ENCODE results near the gene MACROD2.

The MACROD2 gene

GRCh38 chr20:15814360-15814759 lies 1819.0 kb downstream of the MACROD2 start:
- no peak for DNase-seq

GRCh38 chr20:15814911-15815310 lies 1819.6 kb downstream of the MACROD2 start:
- no peak for DNase-seq

- DNase-seq: no peak
Measured at GRCh38 chr20:15817351-15817750, 1822.0 kb downstream of the MACROD2 start.

- DNase-seq: no peak
Measured at GRCh38 chr20:15818651-15819071, 1823.3 kb downstream of the MACROD2 start.

GRCh38 chr20:15823718-15824117 lies 1828.4 kb downstream of the MACROD2 start:
- DNase-seq: no peak

- DNase-seq: no peak
Measured at GRCh38 chr20:15827628-15828027, 1832.3 kb downstream of the MACROD2 start.

GRCh38 chr20:15831201-15831600 lies 1835.9 kb downstream of the MACROD2 start:
- no peak for DNase-seq

GRCh38 chr20:15832512-15832911 lies 1837.2 kb downstream of the MACROD2 start:
- no peak for DNase-seq

- DNase-seq: no peak
Measured at GRCh38 chr20:15834857-15835256, 1839.5 kb downstream of the MACROD2 start.

GRCh38 chr20:15835811-15836210 lies 1840.5 kb downstream of the MACROD2 start:
- no peak for DNase-seq

- no peak for DNase-seq
Measured at GRCh38 chr20:15836634-15837033, 1841.3 kb downstream of the MACROD2 start.

GRCh38 chr20:15837563-15837962 lies 1842.2 kb downstream of the MACROD2 start:
- no peak for DNase-seq

- no peak for DNase-seq
Measured at GRCh38 chr20:15838466-15838865, 1843.2 kb downstream of the MACROD2 start.

- no peak for DNase-seq
Measured at GRCh38 chr20:15840636-15841301, 1845.5 kb downstream of the MACROD2 start.

GRCh38 chr20:15842872-15843271 lies 1847.6 kb downstream of the MACROD2 start:
- no peak for DNase-seq

GRCh38 chr20:15843777-15844176 lies 1848.5 kb downstream of the MACROD2 start:
- no peak for DNase-seq

GRCh38 chr20:15847196-15847784 lies 1852.0 kb downstream of the MACROD2 start:
- no peak for DNase-seq

- no peak for DNase-seq
Measured at GRCh38 chr20:15848126-15848525, 1852.8 kb downstream of the MACROD2 start.

- DNase-seq: no peak
Measured at GRCh38 chr20:15848995-15849610, 1853.8 kb downstream of the MACROD2 start.

GRCh38 chr20:15851576-15852215 lies 1856.4 kb downstream of the MACROD2 start:
- peak in 1 of 2 donors; percentile 51 for DNase-seq

GRCh38 chr20:15854911-15855310 lies 1859.6 kb downstream of the MACROD2 start:
- no peak for DNase-seq

GRCh38 chr20:15857173-15857784 lies 1862.0 kb downstream of the MACROD2 start:
- DNase-seq: no peak

- DNase-seq: no peak
Measured at GRCh38 chr20:15859061-15859460, 1863.7 kb downstream of the MACROD2 start.
